Measurements from ENCODE around the gene IFT88.

GRCh38 chr13:20700288-20700687 is 133.3 kb downstream of the IFT88 start:
- TF ChIP-seq EGR1 (IDR thresholded peaks at IDR 0.05; ENCODE audit: low read depth in 2 of 2) (no peak), CTCF (IDR thresholded peaks at IDR 0.05; ENCODE audit: low read depth, low read length, missing input control) (no peak), YY1 (IDR thresholded peaks at IDR 0.05) (no peak), TAF1 (conservative IDR thresholded peaks at IDR 0.05) (no peak), SP1 (IDR thresholded peaks at IDR 0.05) (no peak), JUND (IDR thresholded peaks at IDR 0.05) (no peak), MAX (IDR thresholded peaks at IDR 0.05) (no peak)

All from liver (tissue), 3 donors.